OCI-LY3 (cell line): ENCODE measurements around the gene ZNF576.
A peak's percentile ranks its signal among the peaks of the same experiment; 100 is the strongest.
"Not testable (repeated sequence)": the region's sequence is repeated elsewhere in the genome, so short reads cannot be mapped to it uniquely, and the experiment has no call there.

Source experiments
- H2AFZ ChIP-seq: fragments of 200-600, 300-600 bp; shearing (Covaris generic); 2 replicates; pipeline ENCODE4 v1.6.0; 2014; ENCODE audit warnings: antibody characterized with exemption, low read depth, low read length
- H3K27ac ChIP-seq: fragments of 200-600, 300-600 bp; sonication (generic); 2 replicates; pipeline ENCODE4 v1.5.1; 2014; ENCODE audit warnings: mild to moderate bottlenecking, low read length, moderate library complexity, mixed read lengths
- H3K27me3 ChIP-seq: fragments of 200-600, 300-600 bp; sonication (generic); 2 replicates; pipeline ENCODE4 v1.6.1; 2014; ENCODE audit warnings: low read depth, low read length, mixed read lengths
- H3K36me3 ChIP-seq: fragments of 200-600, 300-600 bp; sonication (generic); replicated peaks from 2 replicates; pipeline ENCODE3; 2014; ENCODE audit warnings: low read depth, low read length, mixed read lengths
- H3K4me1 ChIP-seq: fragments of 300-600, 200-600 bp; sonication (generic); 2 replicates; pipeline ENCODE4 v1.6.1; 2014; ENCODE audit warnings: low read length, mixed read lengths
- H3K4me2 ChIP-seq: fragments of 200-600, 300-600 bp; sonication (generic); 2 replicates; pipeline ENCODE4 v1.6.1; 2014; ENCODE audit warnings: low read length, mixed read lengths
- H3K4me3 ChIP-seq: fragments of 300-600, 200-600 bp; sonication (generic); 2 replicates; pipeline ENCODE4 v1.5.1; 2014; ENCODE audit warnings: antibody characterized with exemption, mild to moderate bottlenecking, low read length, moderate library complexity
- H3K79me2 ChIP-seq: fragments of 300-600, 200-600 bp; shearing (Covaris generic); 2 replicates; pipeline ENCODE4 v1.6.1; 2014; ENCODE audit warnings: mild to moderate bottlenecking, low read length, mixed read lengths
- H3K9ac ChIP-seq: fragments of 300-600, 200-600 bp; shearing (Covaris generic); 2 replicates; pipeline ENCODE4 v1.6.0; 2014; ENCODE audit warnings: mild to moderate bottlenecking, low read length, moderate library complexity
- H3K9me3 ChIP-seq: fragments of 200-600, 300-600 bp; shearing (Covaris generic); 2 replicates; pipeline ENCODE4 v1.6.1; 2014; ENCODE audit warnings: low read length, mixed read lengths; ENCODE audit not compliant: insufficient read depth
- H4K20me1 ChIP-seq: fragments of 200-600, 300-600 bp; sonication (generic); 2 replicates; pipeline ENCODE4 v1.6.1; 2016; ENCODE audit warnings: low read length, mixed read lengths; ENCODE audit not compliant: insufficient read depth
- CTCF ChIP-seq: fragments of 200-600, 300-600 bp; sonication (generic); IDR thresholded peaks from 2 replicates; pipeline ENCODE4 v1.5.1; 2014; ENCODE audit warnings: antibody characterized with exemption, low read length, low read depth
- EZH2phosphoT487 ChIP-seq: fragments of 200-600 bp; shearing (Covaris generic); IDR thresholded peaks from 2 replicates; pipeline ENCODE4 v1.6.1; 2018; ENCODE audit warnings: antibody characterized with exemption, mixed run types, low read depth

Gene ZNF576

DNA sequence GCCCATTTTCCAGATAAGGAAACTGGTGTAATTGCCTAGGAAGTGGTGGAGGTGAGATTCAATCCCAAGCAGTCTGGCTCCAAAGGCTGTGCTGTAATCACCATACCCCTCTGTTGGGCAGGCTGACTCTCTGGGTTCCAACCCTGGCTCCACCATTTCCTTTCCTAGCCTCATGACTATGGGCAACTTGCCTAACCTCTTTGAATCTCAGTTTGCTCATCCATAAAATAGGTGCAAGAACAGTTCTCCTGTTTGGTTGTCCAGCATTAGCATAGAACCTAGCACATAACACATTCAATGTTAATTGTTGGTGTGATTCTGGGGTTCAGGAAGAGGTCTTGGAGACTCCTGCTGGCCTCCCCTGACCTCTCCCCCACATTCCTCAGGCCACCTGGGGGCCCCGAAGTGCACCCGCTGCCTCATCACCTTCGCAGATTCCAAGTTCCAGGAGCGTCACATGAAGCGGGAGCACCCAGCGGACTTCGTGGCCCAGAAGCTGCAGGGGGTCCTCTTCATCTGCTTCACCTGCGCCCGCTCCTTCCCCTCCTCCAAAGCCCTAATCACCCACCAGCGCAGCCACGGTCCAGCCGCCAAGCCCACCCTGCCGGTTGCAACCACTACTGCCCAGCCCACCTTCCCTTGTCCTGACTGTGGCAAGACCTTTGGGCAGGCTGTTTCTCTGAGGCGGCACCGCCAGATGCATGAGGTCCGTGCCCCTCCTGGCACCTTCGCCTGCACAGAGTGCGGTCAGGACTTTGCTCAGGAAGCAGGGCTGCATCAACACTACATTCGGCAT, 2.2 kb downstream of the ZNF576 start:
- Histone ChIP-seq H3K79me2 (peaks cover 45% of the 10 kb centered on the region), H3K9ac (no peak overlapping the region), H2AFZ (no peak overlapping the region), H3K9me3 (no peaks in the 10 kb centered on the region), H3K27me3 (no peaks in the 10 kb centered on the region), H4K20me1 (no peaks in the 10 kb centered on the region), H3K36me3 (peaks cover 26% of the 10 kb centered on the region), H3K4me3 (no peak overlapping the region), H3K4me2 (no peak overlapping the region), H3K27ac (no peak overlapping the region), H3K4me1 (peaks cover 22% of the 10 kb centered on the region)
- TF ChIP-seq CTCF (no peak), EZH2phosphoT487 (no peak)

DNA sequence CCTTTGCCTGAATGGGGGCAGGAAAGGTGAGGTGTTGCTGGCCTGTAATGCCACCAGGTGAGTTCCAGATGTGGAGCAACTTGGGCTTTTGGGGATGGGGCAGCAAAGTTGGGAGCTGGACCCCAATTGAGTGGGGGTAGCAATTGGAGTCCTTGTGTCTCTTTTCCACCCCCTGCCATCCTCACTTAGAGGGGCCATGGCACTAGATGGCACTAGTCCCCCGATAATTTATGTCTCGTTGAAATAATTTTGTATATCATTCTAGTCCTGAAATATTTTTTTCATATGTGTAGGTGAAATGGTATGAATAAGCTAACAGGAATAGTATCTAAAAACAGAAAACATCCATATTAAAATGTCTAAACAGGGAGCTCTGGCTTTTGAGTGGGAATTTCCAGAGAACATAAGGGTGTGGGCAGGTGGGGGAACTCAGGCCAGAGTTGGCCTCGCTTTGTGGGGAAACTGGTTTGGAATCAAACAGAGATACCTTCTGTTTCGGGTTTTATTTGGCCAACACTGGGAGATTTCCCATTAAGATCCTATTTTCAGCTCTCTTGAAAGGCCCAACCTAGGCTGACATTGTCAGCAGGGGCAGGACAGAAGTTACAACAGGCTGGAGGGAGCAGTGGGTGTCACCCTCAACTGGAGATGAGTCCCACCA, 3.4 kb downstream of the ZNF576 start:
- Histone ChIP-seq H3K4me1 (peaks cover 13% of the 10 kb centered on the region), H2AFZ (no peak overlapping the region), H3K79me2 (peaks cover 34% of the 10 kb centered on the region), H3K27me3 (no peaks in the 10 kb centered on the region), H3K4me2 (no peak overlapping the region), H3K9ac (no peak overlapping the region), H3K27ac (no peak overlapping the region), H4K20me1 (no peaks in the 10 kb centered on the region), H3K4me3 (no peak overlapping the region), H3K36me3 (peaks cover 19% of the 10 kb centered on the region), H3K9me3 (no peaks in the 10 kb centered on the region)
- TF ChIP-seq EZH2phosphoT487, result no peak
- TF ChIP-seq CTCF, result peak; percentile 29; the same call in 1 of the 2 replicates

GRCh38 chr19:43600326-43600725, 3.9 kb downstream of the ZNF576 start:
- H3K4me3 ChIP-seq, H3K9ac ChIP-seq, H3K27ac ChIP-seq, H4K20me1 ChIP-seq, H3K9me3 ChIP-seq, H3K27me3 ChIP-seq, H2AFZ ChIP-seq, H3K4me2 ChIP-seq: not testable (repeated sequence)
- Histone ChIP-seq H3K4me1 (peaks cover 12% of the 10 kb centered on the region), H3K36me3 (peaks cover 19% of the 10 kb centered on the region), H3K79me2 (peaks cover 28% of the 10 kb centered on the region)

GRCh38 chr19:43605875-43606568, 9.6 kb downstream of the ZNF576 start:
- TF ChIP-seq CTCF (no peak), EZH2phosphoT487 (no peak)
- H3K9me3 ChIP-seq, result no peaks in the 10 kb centered on the region
- H3K4me1 ChIP-seq, result no peaks in the 10 kb centered on the region

More at GRCh38 chr19:43605875-43606568, 9.6 kb downstream of the ZNF576 start:
- H3K27ac ChIP-seq, result no peak overlapping the region
- no peak overlapping the region for H3K9ac ChIP-seq
- no peaks in the 10 kb centered on the region for H4K20me1 ChIP-seq
- H3K27me3 ChIP-seq, result no peaks in the 10 kb centered on the region
- no peak overlapping the region for H3K4me2 ChIP-seq
- H2AFZ ChIP-seq, result no peak overlapping the region
- H3K36me3 ChIP-seq, result peaks cover 11% of the 10 kb centered on the region
- H3K4me3 ChIP-seq, result no peak overlapping the region
- no peaks in the 10 kb centered on the region for H3K79me2 ChIP-seq
